HepG2 (cell line): ENCODE data around the gene CEACAM8. TPM values are rescaled to one million over a fixed set of nuclear protein-coding genes. Genes with fewer than 3 reads are reported as not detected.

Experiments used
- ATAC-seq: fragments of 200-7000 bp; cut with Tn5 transposase; 3 replicates; pipeline ENCODE4 v1.9.1; 2020; ENCODE audit warnings: mild to moderate bottlenecking, moderate library complexity
- BruUV-seq: library from RNA; stranded (reverse); fragments of 400-500 nt; replicated peaks from 2 replicates; lab custom pipeline; 2021; lab: Mats Ljungman, UMichigan
- CTCF ChIA-PET: fragments of 300-600 bp; formaldehyde crosslinking; extraction: SDS; loops from one replicate; lab custom pipeline; 2021; ENCODE audit warnings: low total read pairs, inconsistent platforms, low intra/inter-chr PET ratio; lab: Yijun Ruan, JAX
- POLR2A ChIA-PET: fragments of 350-600 bp; sonication (Branson Sonifier 250); formaldehyde crosslinking; loops from one replicate; lab custom pipeline; 2020; ENCODE audit warnings: antibody characterized with exemption, inconsistent platforms; lab: Yijun Ruan, JAX
- DNase-seq: peaks from one replicate; pipeline ENCODE4 v3.0.0-alpha.2; 2015; ENCODE audit warnings: low spot score
- FAIRE-seq: peaks from 3 replicates; lab custom pipeline; 2011; peaks lifted over from hg19 to GRCh38; lab: Jason Lieb, UNC
- H2AFZ ChIP-seq: one replicate; pipeline ENCODE4 v1.6.1; 2011; ENCODE audit warnings: low read length, inconsistent platforms
- H3K27ac ChIP-seq: fragments of 300-600 bp; 3 replicates; pipeline ENCODE4 v1.8.0; 2011; ENCODE audit warnings: mixed run types, mild to moderate bottlenecking, mixed read lengths, low read length, inconsistent platforms; ENCODE audit not compliant: insufficient read depth; ENCODE audit errors: extremely low read length
- H3K27me3 ChIP-seq, 2 experiments: fragments of 200-600 bp in 1 of 2; 2 replicates in 1 of 2; 3 replicates in 1 of 2; pipeline versions ENCODE4 v1.6.0 to v1.8.0; 2011; ENCODE audit warnings: low read length in 2 of 2, mild to moderate bottlenecking in 2 of 2, moderate library complexity in 2 of 2, inconsistent platforms in 1 of 2; ENCODE audit not compliant: insufficient read depth in 2 of 2, control insufficient read depth in 1 of 2
- H3K36me3 ChIP-seq, 2 experiments: fragments of 200-600 bp in 1 of 2; replicated peaks in 1 of 2; 2 replicates in 1 of 2; 3 replicates in 1 of 2; pipeline versions ENCODE4 v1.5.1 to v1.8.0; 2011; ENCODE audit warnings: low read length in 2 of 2, inconsistent platforms in 1 of 2; ENCODE audit not compliant: insufficient read depth in 2 of 2, control insufficient read depth in 1 of 2
- H3K4me1 ChIP-seq: 2 replicates; pipeline ENCODE4 v1.5.1; 2012; ENCODE audit warnings: low read length, inconsistent platforms; ENCODE audit not compliant: insufficient read depth
- H3K4me2 ChIP-seq: 2 replicates; pipeline ENCODE4 v1.6.0; 2011; ENCODE audit warnings: low read depth, low read length, inconsistent platforms
- H3K4me3 ChIP-seq, 3 experiments: fragments of 200-600 bp in 1 of 3; sonication (generic), shearing (Covaris generic) in 1 of 3; replicated peaks in 1 of 3; 2 replicates each; pipeline ENCODE4 v1.5.1; 2011 to 2016; ENCODE audit warnings: low read length in 3 of 3, inconsistent platforms in 2 of 3, low read depth in 2 of 3, mild to moderate bottlenecking in 2 of 3, control low read depth in 1 of 3, mixed read lengths in 1 of 3; ENCODE audit not compliant: insufficient read depth in 1 of 3
- H3K79me2 ChIP-seq: one replicate; pipeline ENCODE4 v1.6.1; 2011; ENCODE audit warnings: low read length, inconsistent platforms; ENCODE audit not compliant: insufficient read depth
- H3K9ac ChIP-seq: 2 replicates; pipeline ENCODE4 v1.6.0; 2011; ENCODE audit warnings: mild to moderate bottlenecking, low read depth, low read length, inconsistent platforms; ENCODE audit not compliant: insufficient read depth
- H3K9me3 ChIP-seq: 2 replicates; pipeline ENCODE4 v1.5.1; 2012; ENCODE audit warnings: mild to moderate bottlenecking, low read length
- H4K20me1 ChIP-seq: 2 replicates; pipeline ENCODE4 v1.6.0; 2011; ENCODE audit warnings: inconsistent platforms, mild to moderate bottlenecking, low read length, moderate library complexity; ENCODE audit not compliant: insufficient read depth
- CTCF ChIP-seq: sonication (generic); formaldehyde crosslinking; IDR thresholded peaks from 2 replicates; pipeline ENCODE4 v1.5.0; 2020; ENCODE audit warnings: mild to moderate bottlenecking, missing genetic modification reagents, moderate library complexity
- ERF ChIP-seq: IDR thresholded peaks from 2 replicates; pipeline ENCODE4 v1.6.1; 2018; ENCODE audit warnings: missing biosample characterization, missing genetic modification reagents
- FUBP1 ChIP-seq: sonication (generic); formaldehyde crosslinking; IDR thresholded peaks from 2 replicates; pipeline ENCODE4 v1.5.1; 2020; ENCODE audit warnings: missing genetic modification reagents, mild to moderate bottlenecking, borderline replicate concordance
- SP4 ChIP-seq: sonication (generic); formaldehyde crosslinking; IDR thresholded peaks from 2 replicates; pipeline ENCODE4 v1.8.1; 2023; ENCODE audit warnings: mild to moderate bottlenecking, missing genetic modification reagents
- ZFP62 ChIP-seq: sonication (generic); formaldehyde crosslinking; IDR thresholded peaks from 2 replicates; pipeline ENCODE4 v1.4.0; 2020; ENCODE audit warnings: missing genetic modification reagents
- ZNF263 ChIP-seq: sonication (generic); formaldehyde crosslinking; IDR thresholded peaks from 2 replicates; pipeline ENCODE4 v1.4.0; 2020; ENCODE audit warnings: missing genetic modification reagents
- ZNF350 ChIP-seq: sonication (generic); formaldehyde crosslinking; IDR thresholded peaks from 2 replicates; pipeline ENCODE4 v1.4.0; 2020; ENCODE audit warnings: mild to moderate bottlenecking, low read depth, missing genetic modification reagents, borderline replicate concordance
- WGBS: methylation state at CpG from one replicate; pipeline ENCODE4 v1.1.6; 2017; ENCODE audit warnings: low lambda C conversion rate; 5-methylcytosine and 5-hydroxymethylcytosine counted together
- in situ Hi-C: cut with HindIII; loops from 2 replicates; pipeline ENCODE4 v1.10.0; 2017; ENCODE audit warnings: low pct_unique_long_range_greater_than_20kb; ENCODE audit not compliant: extremely low pct_ligation_motif_present
- intact Hi-C: fragments of 100-400 bp; cut with micrococcal nuclease; formaldehyde crosslinking; loops from one replicate; pipeline ENCODE4 v1.10.0; 2022; ENCODE audit not compliant: unreplicated experiment
- polyA plus RNA-seq, 8 experiments: library from polyadenylated mRNA; depleted of rRNA in 3 of 8; stranded (reverse) in 7 of 8; unstranded in 1 of 8; fragments of >200 nt; fragmentation: Illumina TruSeq in 4 of 8; extraction: Trizol in 4 of 8; gene quantifications; 2 replicates each; pipeline versions ENCODE4 v1.2.1 to v1.2.3, GENCODE V29; 2011 to 2016; ENCODE audit warnings: low read depth in 4 of 8, missing spikeins in 1 of 8, mixed read lengths in 1 of 8; ENCODE audit not compliant: insufficient read depth in 1 of 8
- total RNA-seq, 5 experiments: library from RNA; depleted of rRNA; stranded (reverse); fragments of >200 nt; fragmentation: Illumina TruSeq; extraction: Trizol; gene quantifications; 2 replicates each; pipeline ENCODE4 v1.2.3, GENCODE V29; 2016; ENCODE audit warnings: low read depth in 1 of 5

Gene CEACAM8
- total and polyA plus RNA-seq, 2 of the 13 experiments (the other 11 are each of a cell fraction or from before 2014, with no cell fraction given): not detected

DNA sequence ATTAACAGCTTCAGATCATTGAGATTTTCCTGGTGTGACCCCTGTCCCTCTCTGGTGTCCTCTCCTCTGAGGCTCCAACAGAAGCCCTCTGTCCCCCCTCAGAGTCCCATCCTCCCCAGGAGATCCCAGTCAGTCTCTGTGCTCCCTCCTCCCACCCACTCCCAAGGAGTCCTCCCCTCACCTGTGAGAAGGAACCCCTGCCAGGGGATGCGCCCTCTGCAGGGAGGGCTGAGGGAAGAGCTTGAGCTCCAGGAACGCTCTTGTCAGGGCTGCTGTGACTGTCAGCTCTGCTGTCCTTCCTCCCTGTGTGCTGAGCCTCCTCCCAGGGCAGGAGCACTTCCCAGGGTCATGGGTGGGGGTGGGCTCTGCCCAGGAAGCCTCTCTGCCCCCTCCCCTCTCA is 33.2 kb downstream of the CEACAM8 start:
- Histone ChIP-seq H2AFZ (no peak overlapping the region), H3K79me2 (no peaks in the 10 kb centered on the region), H3K9ac (no peak overlapping the region), H3K4me2 (no peak overlapping the region), H3K9me3 (peaks cover 8% of the 10 kb centered on the region; the same call in 1 of the 2 replicates), H4K20me1 (no peaks in the 10 kb centered on the region), H3K36me3 (no peaks in the 10 kb centered on the region), H3K27me3 (peaks cover 2 to 12% of the 10 kb centered on the region in 2 experiments; a peak in 4 of 5 replicates), H3K4me1 (peaks cover 59% of the 10 kb centered on the region), H3K27ac (no peak overlapping the region), H3K4me3 (no peak overlapping the region)
- BruUV-seq: no TSS peak
- intact Hi-C loops (no loop called here), in situ Hi-C loops (no loop called here)
- no peak for DNase-seq
- no peak for ATAC-seq
- TF ChIP-seq CTCF (peak; percentile 42; the same call in 1 of the 2 replicates), ERF (no peak), ZNF263 (peak; percentile 97), SP4 (CRISPR knock-in tag) (no peak), FUBP1 (CRISPR knock-in tag) (no peak), ZNF350 (CRISPR knock-in tag) (no peak), ZFP62 (CRISPR knock-in tag) (no peak)
- no CpG with 5 or more reads among the region's 2 CpGs for WGBS
- ChIA-PET POLR2A (no interaction called here), CTCF (no interaction called here)
- FAIRE-seq: no peak
